GM19328 (cell line): Measurements from ENCODE around the gene RUNX1.

Experiments used
- ATAC-seq: cut with Tn5 transposase; IDR thresholded peaks from one replicate; pipeline ENCODE4 v1.9.1; 2021; ENCODE audit warnings: mild to moderate bottlenecking, moderate library complexity; ENCODE audit not compliant: unreplicated experiment

The RUNX1 gene

GRCh38 chr21:34797921-34798535, 251.1 kb downstream of the RUNX1 start:
- ATAC-seq, result no peak

DNA sequence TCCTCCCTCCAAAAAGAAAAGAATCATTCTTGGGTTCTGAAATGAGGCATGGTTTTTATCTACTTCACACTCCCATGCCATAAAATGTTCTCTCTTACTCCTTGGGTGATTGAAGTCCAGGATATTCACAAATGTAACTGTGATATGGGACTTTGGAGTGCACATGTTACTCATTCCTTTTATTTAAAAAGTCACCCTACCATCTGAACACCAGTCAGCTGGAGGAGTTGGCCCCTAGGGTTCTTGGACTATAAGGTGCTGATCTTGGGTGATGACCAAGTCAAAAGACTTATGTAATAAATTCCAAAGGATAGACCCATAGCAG, 251.9 kb downstream of the RUNX1 start:
- no peak for ATAC-seq

DNA sequence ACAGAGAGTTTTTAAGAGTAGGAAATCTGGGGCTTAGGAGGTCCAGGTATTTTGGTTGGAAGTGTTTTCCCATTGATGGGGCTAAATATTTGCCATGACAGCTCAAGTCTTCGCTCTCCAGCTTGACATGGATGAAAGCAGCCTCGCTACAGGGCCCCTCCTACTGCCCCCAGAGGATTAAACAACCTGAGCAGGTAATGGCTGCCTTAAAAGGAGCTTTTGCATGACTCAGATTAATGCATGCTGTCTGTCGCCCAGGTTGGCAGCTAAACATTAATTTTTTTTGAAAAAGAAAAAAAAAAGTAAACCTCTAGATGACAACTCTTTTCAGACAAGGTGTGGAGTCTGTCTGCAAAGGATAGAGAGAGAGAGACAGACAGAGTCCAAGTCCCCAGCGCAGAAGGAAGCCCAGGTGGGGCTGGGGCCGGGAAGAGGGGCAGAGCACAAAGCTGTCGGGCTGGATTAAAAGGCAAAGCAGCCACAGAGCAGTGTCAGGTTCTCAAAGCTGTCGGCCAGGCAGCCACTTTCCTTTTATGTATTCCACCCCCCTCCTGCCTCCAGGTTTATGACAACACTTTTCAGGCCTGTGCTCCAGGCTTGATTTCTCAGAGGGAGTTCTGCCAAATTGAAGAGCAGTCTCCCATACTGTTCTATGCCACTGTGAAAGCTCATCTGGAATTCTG, 252.4 kb downstream of the RUNX1 start:
- ATAC-seq, result no peak

GRCh38 chr21:34795548-34796180, 253.4 kb downstream of the RUNX1 start:
- no peak for ATAC-seq

- ATAC-seq, result no peak
Measured at GRCh38 chr21:34795175-34795547, 253.9 kb downstream of the RUNX1 start.

GRCh38 chr21:34794686-34795085, 254.4 kb downstream of the RUNX1 start:
- no peak for ATAC-seq

GRCh38 chr21:34793471-34793870, 255.6 kb downstream of the RUNX1 start:
- ATAC-seq, result no peak

DNA sequence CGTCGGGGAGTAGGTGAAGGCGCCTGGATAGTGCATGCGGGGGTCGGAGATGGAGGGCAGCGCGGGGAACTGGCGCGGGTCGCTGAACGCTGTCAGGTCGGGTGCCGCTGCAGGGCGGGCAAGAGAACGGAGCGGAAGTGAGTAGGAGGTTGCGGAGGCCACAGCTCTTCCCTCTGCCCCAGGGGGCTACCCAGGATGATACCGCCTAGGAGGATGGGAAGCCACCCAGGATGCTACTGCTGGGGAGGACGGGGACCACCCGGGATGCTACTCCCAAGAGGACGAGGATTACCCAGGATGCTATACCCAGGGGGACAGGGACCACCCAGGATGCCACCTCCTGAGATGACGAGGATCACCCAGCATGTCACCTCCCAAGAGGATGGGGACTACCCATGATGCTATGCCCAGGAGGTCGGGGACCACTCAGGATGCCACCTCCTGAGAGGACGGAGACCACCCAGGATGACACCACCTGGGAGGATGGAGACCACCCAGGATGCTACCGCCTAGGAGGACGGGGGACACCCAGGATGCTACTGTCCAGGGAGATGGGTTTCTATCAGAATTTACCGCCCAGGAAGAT, 256.5 kb downstream of the RUNX1 start:
- no peak for ATAC-seq

DNA sequence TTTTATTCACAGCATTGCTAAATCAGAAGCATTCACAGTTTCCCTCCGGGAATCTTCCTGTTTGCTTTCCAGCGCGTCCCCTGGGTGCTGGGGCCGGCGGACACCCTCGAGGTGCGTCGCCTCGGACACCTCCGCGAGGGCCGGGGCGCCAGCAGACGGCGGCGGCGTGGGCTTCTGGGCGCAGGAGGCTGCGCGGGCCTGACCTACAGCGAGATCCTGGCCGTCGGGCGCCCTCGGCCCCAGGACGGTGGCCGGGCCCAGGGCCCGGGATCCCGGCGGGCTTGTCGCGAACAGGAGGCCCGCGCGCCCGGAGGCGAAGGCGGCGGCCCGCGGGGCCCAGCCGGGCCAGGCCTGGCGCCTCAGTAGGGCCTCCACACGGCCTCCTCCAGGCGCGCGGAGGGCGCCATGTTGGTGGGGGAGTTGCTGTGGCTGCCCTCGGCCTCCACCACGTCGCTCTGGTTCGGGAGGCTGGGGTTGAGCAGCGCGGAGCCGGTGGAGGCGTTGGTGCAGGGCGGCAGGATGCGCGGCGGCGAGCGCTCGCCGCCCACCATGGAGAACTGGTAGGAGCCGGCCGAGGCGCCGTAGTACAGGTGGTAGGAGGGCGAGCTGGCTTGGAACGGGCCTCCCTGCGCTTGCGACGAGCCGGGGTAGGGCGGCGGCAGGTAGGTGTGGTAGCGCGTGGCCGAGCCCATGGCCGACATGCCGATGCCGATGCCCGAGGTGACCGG, 257.2 kb downstream of the RUNX1 start:
- no peak for ATAC-seq

DNA sequence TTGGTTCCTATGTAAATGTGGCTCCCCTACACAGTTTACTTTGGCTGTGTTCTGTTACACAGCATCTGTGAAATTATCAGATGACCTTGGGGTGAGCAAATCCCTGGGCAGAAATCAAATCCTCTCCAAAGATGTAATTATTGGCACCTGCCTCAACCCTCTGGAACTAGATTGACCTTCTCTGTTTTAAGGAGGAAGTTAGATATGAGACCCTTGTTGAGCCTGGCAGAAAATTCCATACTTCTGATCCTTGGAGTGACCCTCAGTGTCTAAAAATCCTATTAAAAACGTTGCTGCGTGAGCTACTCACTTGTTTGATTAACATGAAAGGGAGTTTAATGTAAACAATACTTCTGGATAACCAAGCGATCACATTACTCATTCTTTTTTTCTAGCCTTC, 258.3 kb downstream of the RUNX1 start:
- no peak for ATAC-seq

DNA sequence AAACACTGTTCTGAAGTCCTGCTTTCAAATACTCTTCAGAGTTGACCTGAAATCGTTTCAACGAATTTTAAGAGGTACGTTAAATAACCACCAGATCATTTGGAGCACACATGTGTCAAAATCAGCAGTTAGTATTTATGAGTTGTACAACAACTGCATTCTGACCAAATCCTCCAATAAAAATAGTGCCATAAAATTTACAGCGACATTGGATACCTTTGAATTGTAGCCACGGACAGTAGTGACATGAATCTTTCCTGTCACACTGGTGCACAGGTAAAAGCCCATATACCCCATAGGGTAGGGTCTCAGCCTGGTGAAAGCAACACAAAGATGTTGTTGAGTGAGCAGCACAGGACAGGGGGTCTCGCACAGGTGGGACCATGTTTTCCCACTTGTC, 258.8 kb downstream of the RUNX1 start:
- ATAC-seq, result no peak

- no peak for ATAC-seq
Measured at GRCh38 chr21:34788879-34789278, 260.2 kb downstream of the RUNX1 start.

DNA sequence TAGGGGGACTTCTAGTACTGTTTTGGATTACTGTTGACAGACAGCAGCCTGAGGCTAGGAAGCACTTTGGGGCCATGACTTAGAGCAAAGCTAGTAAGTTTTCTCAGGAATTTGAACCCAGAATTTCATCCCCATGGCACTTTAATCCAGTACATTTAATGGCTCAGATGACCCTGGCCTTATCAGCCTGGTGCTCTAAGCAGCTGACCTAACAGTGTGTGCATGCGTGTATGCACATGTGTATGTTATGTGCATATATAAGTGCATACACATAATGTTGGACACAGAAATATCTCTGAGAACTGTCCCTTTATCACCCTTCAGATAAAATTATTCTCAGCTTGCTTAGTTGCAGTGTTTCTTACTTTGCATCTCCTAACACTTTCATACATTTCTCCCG, 265.3 kb downstream of the RUNX1 start:
- ATAC-seq, result no peak

DNA sequence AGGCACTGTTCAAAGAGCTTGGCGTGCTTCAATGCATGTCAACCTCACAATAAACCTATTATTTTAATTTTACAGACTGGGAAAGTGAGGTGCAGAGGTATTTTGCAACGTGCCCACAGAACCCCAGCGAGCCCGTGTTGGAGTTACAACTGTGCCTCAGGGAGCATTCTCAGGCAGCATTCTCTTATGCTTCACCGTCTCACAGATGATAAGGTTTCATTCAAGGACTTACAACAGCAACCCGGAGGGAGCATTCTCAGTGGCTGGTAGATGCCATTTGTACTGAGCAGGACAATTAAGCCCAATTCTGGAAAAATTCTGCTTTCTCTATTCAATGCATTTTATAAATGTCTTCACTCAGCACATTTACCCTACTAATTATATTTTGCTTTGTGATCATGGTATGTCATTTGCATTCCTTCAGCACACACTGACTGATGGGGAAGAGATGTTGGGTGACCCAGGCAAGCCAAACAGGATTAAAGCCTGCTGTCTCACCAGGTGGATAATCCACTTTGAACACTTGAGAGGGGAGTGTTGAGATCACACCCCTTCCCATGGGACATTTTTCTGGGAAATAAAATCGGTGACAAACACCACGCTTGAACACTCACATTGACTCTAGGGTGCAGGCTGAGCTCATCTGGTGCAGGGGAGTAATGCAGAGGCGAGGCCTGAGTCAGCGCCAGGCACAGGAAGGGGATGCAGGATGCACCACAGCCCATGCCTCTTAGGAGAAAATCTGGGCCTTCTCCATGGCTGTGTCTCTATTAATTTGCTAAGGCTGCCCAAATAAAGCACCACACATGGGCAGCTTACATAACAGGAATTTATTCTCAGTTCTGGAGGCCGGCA, 266.4 kb downstream of the RUNX1 start:
- no peak for ATAC-seq

DNA sequence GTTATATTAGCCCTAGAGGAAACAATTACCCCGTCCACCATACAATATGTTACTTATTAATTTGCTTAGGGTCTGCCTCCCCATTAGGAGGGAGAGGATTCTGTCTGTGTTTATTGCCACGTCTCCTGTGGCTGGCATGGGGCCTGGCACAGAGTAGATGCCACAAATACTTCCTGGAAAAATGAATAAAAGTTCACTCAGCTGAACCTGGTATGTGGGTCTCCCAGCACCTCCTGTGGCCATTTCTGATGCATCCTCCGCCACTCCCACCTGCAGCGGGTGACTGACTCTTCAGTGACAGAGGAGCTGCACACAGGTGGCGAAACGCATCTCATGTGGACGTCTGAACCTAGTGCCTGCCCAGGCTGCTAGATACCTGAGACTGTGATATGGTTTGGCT, 267.6 kb downstream of the RUNX1 start:
- no peak for ATAC-seq

GRCh38 chr21:34779860-34780259, 269.2 kb downstream of the RUNX1 start:
- ATAC-seq, result no peak

DNA sequence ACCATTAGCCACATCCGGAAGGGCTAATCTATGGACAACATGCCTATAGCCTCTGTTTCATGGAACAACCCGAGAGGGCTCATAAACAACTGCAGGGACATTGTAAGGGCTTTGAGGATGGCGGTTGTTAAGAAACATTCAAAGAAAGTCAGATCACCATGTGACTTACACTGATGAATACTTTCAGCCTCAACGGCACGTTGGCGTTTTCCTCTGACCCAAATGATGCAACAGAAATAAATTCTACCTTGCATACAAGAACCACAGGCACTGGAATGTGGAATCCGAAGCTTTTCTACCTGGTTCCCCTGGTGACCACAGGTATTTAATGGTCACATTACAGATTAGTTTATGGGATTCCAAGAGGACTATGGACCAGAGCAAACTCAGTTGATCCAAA, 273.3 kb downstream of the RUNX1 start:
- ATAC-seq, result no peak

DNA sequence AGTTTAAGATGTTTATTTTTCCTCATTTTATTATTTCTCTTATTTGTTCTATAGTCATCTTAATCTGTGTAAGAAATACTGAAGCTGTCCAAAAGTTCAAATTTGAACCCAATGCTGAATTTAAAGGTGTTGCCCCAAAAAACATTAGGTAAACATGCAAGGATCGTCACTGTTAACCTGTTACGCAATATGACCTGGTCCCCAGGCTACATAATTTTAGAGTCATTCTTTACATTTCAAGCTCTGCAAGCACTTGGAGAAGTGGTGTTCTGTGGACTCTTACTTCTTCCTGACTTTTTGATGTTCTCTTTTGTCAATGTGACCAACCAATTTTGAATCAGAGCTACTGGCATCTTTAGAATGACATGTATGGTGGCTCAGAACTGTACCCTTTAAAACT, 274.4 kb downstream of the RUNX1 start:
- no peak for ATAC-seq

DNA sequence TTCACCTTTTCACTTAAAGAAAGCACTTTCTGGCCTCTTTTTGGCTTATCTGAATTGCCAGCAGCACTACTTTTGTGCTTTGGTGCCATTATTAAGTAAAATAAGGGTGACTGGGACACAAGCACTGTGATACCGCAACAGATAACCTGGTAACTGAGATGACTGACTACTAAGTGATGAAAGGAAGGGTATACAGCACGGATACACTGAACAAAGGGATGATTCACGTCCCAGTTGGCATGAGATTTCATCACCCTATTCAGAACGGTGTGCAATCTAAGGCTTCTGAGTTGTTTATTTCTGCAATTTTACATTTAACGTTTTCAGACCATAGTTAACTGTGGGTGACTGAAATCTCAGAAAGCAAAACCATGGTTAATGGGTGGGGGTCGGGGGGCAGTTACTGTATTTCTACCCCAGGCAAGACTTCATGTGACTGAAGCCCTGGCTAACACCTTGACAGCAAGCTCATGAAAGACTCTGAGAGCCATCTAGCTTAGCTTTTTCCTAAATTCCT, 277.5 kb downstream of the RUNX1 start:
- no peak for ATAC-seq

DNA sequence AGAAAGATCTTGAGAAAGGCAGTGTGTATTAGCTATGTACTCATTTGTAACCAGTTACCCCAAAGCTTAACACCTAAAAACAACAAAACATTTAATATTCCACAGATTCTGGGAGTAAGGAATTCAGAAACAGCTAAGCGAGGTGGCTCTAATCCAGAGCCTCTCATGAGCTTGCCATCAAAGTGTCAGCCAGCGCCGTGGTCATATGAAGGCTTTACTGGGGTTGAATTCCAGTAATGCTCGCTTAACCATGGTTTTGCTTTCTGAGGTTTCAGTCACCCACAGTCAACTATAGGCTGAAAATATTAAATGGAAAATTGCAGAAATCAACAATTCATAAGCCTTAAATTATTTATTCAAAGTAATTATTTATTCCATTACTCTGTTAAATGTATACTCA, 278.5 kb downstream of the RUNX1 start:
- ATAC-seq, result no peak

DNA sequence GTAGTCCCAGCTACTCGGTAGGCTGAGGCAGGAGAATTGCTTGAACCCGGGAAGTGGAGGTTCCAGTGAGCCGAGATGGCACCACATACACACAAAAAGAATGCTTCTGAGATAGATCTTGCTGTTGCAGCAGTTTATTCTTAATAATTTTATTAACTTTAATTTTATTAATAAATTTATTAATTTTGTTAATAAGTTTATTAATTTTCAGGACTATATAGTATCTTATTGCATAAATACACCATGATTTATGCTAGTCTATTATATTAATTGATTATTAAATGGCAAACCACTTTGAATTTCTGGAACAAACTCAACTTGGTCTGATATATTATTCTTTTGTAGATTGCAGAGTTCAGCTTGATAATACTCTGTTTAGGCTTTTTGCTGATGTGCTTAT, 280.8 kb downstream of the RUNX1 start:
- no peak for ATAC-seq
